Karpas-422 (cell line): ENCODE data around the gene MEX3D. TPM values are rescaled to one million over a fixed set of nuclear protein-coding genes. Genes with fewer than 3 reads are reported as not detected.

ENCODE experiments used
- DNase-seq: peaks from one replicate; pipeline ENCODE4 v3.0.0-alpha.2; 2015
- H2AFZ ChIP-seq: fragments of 200-600 bp; sonication (generic); 2 replicates; pipeline ENCODE4 v1.6.1; 2014; ENCODE audit warnings: antibody characterized with exemption, low read length, mixed read lengths
- H3K27ac ChIP-seq: fragments of 200-600 bp; sonication (generic); 2 replicates; pipeline ENCODE4 v1.5.1; 2014; ENCODE audit warnings: mild to moderate bottlenecking, low read length, moderate library complexity
- H3K27me3 ChIP-seq: fragments of 200-600 bp; sonication (generic); 2 replicates; pipeline ENCODE4 v1.6.1; 2014; ENCODE audit warnings: low read length, mixed read lengths
- H3K36me3 ChIP-seq: fragments of 200-600 bp; sonication (generic); 2 replicates; pipeline ENCODE4 v1.6.1; 2014; ENCODE audit warnings: low read length, mixed read lengths; ENCODE audit not compliant: insufficient read depth
- H3K4me1 ChIP-seq: fragments of 200-600 bp; sonication (generic); 2 replicates; pipeline ENCODE4 v1.6.1; 2014; ENCODE audit warnings: mild to moderate bottlenecking, low read length, mixed read lengths
- H3K4me2 ChIP-seq: fragments of 200-600 bp; sonication (generic); 2 replicates; pipeline ENCODE4 v1.6.1; 2014; ENCODE audit warnings: low read length, low read depth, mild to moderate bottlenecking; ENCODE audit not compliant: poor library complexity, severe bottlenecking
- H3K4me3 ChIP-seq: fragments of 200-600 bp; sonication (generic); 2 replicates; pipeline ENCODE4 v1.5.1; 2014; ENCODE audit warnings: mild to moderate bottlenecking, antibody characterized with exemption, low read length, mixed read lengths
- H3K79me2 ChIP-seq: fragments of 200-600 bp; sonication (generic); 2 replicates; pipeline ENCODE4 v1.6.1; 2014; ENCODE audit warnings: mild to moderate bottlenecking, low read length, mixed read lengths
- H3K9ac ChIP-seq: fragments of 200-600 bp; sonication (generic); 2 replicates; pipeline ENCODE4 v1.6.0; 2014; ENCODE audit warnings: low read length
- H3K9me2 ChIP-seq: fragments of 200-600 bp; sonication (generic), shearing (Covaris generic); replicated peaks from 2 replicates; pipeline ENCODE4 v1.6.0; 2014; ENCODE audit warnings: mild to moderate bottlenecking, low read length, moderate library complexity; ENCODE audit not compliant: insufficient read depth
- H3K9me3 ChIP-seq: fragments of 300-700, 200-600 bp; sonication (generic); 2 replicates; pipeline ENCODE4 v1.6.1; 2014; ENCODE audit warnings: low read length, mixed read lengths
- H4K20me1 ChIP-seq: fragments of 200-600 bp; sonication (generic); 2 replicates; pipeline ENCODE4 v1.6.1; 2014; ENCODE audit warnings: mild to moderate bottlenecking, antibody characterized with exemption, low read length, low read depth; ENCODE audit not compliant: insufficient read depth
- total RNA-seq: library from RNA; depleted of rRNA; stranded (reverse); fragments of >200 nt; shearing (Covaris generic); gene quantifications from 2 replicates; pipeline ENCODE4 v1.2.3, GENCODE V29; 2014; ENCODE audit warnings: low replicate concordance

Gene MEX3D
- total RNA-seq, 1 experiment from 2014 or later: 5.6 TPM

DNA sequence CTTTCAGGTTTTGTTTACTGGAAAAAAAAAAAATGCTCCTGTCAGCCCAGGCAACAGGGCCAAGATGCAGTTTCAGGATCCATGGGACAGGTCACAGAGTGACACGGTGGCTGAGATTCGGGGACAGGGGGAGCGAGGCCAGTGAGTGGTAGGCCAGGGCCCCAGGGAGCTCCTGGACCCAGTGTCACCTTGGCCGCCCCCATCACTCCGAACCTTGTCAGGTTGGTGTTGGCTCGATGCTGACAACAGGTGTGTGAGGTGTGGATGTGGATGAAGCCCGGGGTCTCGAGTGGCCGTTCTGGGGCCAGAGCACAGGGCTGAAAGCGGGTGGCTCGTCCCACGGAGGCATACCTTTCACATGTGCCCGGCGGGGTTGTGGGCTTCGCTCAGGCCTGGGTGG is 43.2 kb upstream of the MEX3D start:
- Histone ChIP-seq H3K9ac (no peak overlapping the region), H3K4me1 (peaks cover 6% of the 10 kb centered on the region), H3K9me3 (no peaks in the 10 kb centered on the region), H3K4me3 (no peak overlapping the region), H3K9me2 (no peaks in the 10 kb centered on the region), H3K27me3 (no peaks in the 10 kb centered on the region), H3K79me2 (peaks cover 4% of the 10 kb centered on the region), H2AFZ (no peak overlapping the region), H3K4me2 (no peak overlapping the region), H3K27ac (no peak overlapping the region), H3K36me3 (peaks cover 15% of the 10 kb centered on the region), H4K20me1 (no peaks in the 10 kb centered on the region; the same call in 1 of the 2 replicates)
- DNase-seq: no peak

DNA sequence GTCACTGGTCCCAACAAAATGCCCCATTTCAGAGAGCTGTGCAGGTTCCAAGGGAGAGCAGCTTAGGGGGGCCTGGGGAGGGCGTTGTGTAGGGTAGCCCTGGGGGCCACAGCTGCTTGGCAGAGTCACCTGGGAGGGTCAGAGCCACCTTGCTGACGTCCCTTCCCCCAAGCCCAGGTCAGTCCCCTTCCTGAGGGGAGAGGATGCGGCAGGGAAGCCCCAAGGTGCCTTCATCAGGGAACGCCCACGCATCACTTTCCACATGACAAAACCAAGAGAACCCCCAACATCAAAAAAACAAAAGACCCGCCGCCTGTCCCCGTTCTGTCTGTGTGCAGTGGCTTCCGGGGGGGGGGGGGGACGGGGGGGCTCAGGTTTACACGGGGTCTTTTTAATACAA is 42.5 kb upstream of the MEX3D start:
- Histone ChIP-seq H3K4me1 (peaks cover 13% of the 10 kb centered on the region), H3K27ac (no peak overlapping the region), H3K4me3 (no peak overlapping the region), H3K9me2 (no peaks in the 10 kb centered on the region), H2AFZ (no peak overlapping the region), H3K9ac (no peak overlapping the region), H3K79me2 (peaks cover under 1% of the 10 kb centered on the region; the same call in 1 of the 2 replicates), H4K20me1 (no peaks in the 10 kb centered on the region; the same call in 1 of the 2 replicates), H3K4me2 (no peak overlapping the region), H3K27me3 (no peaks in the 10 kb centered on the region), H3K9me3 (no peaks in the 10 kb centered on the region), H3K36me3 (peaks cover 11% of the 10 kb centered on the region)
- no peak for DNase-seq

DNA sequence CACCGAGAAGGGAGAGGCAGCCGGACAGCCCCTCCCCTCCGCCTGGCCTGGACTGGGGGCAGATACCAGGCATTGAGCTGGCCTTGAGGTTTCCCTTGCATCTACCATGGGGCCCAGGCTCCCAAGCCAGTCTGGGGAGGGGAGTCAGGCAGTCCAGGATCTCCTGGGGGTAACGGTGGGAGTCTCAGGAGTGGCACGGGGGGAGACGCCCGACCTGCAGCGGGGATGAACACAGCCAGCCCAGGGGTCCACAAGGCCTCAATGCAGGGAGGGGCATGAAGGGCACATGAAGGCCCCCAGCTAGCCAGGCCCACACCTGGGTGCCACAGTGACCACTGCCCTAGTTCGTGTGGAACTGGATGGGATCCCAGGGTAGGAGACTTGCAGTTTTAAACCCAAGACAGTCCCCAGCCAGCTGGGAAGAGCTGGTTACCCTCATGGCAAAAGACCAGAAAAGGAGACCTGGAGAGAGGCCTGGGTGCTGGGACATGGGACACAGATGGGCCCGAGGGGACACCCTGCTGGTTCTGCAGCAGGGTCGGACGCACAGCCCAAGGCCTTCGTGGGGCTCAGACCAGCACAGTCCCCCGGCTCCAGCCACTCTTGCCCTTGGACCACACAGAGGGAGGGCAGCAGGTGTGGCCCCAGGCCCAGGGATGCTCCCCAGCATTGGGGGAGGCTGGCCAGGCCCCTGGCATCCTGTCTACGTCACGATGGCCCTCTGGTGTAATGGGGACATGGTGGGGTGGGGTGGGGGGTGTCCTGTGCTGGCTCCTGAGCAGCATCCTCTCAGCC is 41.8 kb upstream of the MEX3D start:
- Histone ChIP-seq H3K79me2 (peaks cover 4% of the 10 kb centered on the region), H3K4me1 (peaks cover 14% of the 10 kb centered on the region), H3K36me3 (peaks cover 10% of the 10 kb centered on the region; the same call in 1 of the 2 replicates), H2AFZ (no peak overlapping the region), H4K20me1 (no peaks in the 10 kb centered on the region; the same call in 1 of the 2 replicates), H3K9ac (no peak overlapping the region), H3K27me3 (no peaks in the 10 kb centered on the region), H3K4me2 (no peak overlapping the region), H3K9me2 (no peaks in the 10 kb centered on the region), H3K27ac (no peak overlapping the region), H3K9me3 (no peaks in the 10 kb centered on the region), H3K4me3 (no peak overlapping the region)
- no peak for DNase-seq

DNA sequence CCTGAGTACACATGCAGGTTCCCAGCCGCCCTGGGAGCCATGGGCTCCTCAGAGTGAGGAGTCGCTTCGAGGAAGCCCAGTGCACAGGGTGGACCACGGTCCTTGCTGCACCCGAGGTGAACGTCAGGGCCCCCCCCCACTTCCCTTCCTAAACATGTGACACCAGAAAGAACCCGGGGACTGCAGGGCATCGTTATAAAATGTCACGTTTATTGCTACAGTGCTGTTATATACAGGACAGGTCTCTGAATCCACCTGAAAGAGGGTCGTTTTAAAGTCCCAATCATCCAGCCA is 40.9 kb upstream of the MEX3D start:
- H3K36me3 ChIP-seq: 0 out of 2 replicates have a peak, but pooled peaks cover 6% of the 10 kb centered on the region
- H3K9me2 ChIP-seq: no peaks in the 10 kb centered on the region
- no peak overlapping the region for H3K4me2 ChIP-seq
- H3K27ac ChIP-seq: no peak overlapping the region
- H2AFZ ChIP-seq: no peak overlapping the region
- peaks cover 17% of the 10 kb centered on the region for H3K4me1 ChIP-seq
- H3K4me3 ChIP-seq: no peak overlapping the region
- peak; percentile 49 for DNase-seq
- peaks cover 12% of the 10 kb centered on the region for H3K79me2 ChIP-seq
- H4K20me1 ChIP-seq: peaks cover under 1% of the 10 kb centered on the region; the same call in 1 of the 2 replicates
- no peaks in the 10 kb centered on the region for H3K27me3 ChIP-seq
- H3K9ac ChIP-seq: no peak overlapping the region
- no peaks in the 10 kb centered on the region for H3K9me3 ChIP-seq

DNA sequence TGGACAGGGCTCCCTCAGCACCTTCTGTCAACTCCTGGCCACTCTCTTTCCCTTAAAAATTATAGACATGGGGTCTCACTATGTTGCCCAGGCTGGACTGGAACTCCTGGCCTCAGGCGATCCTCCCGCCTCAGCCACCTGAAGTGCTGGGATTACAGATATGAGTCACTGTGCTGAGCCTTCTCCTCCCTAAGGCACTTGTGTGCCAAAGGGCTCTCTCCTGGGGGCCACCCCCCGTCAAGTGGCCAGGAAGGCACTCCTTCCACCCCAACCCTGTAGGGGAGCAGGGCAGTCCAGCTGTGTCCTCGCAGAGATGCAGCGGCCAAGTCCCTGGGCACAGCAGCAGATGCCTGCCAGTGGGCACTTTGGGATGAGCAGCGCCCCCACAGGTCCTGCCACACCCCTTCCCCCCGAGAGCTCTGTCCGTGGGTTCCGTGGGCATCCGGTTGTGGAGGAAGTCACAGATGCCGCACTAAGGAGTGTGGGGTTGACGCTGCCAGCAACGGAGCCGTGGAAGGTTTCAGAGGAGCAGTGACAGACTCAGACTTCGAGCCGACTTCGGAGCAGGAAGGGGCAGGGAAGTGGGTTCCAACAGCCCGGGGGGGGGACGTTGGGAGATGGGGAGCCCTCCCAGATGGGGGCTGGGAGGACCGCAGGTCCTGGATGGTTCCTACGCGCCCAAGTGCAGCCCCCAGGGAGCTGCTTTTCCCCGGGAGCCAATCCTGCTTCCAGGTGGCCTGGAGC is 40.4 kb upstream of the MEX3D start:
- Histone ChIP-seq H3K79me2 (peaks cover 17% of the 10 kb centered on the region), H3K9ac (no peak overlapping the region), H3K4me2 (no peak overlapping the region), H3K4me3 (no peak overlapping the region), H3K9me2 (no peaks in the 10 kb centered on the region), H3K27me3 (no peaks in the 10 kb centered on the region), H3K27ac (no peak overlapping the region), H4K20me1 (peaks cover 5% of the 10 kb centered on the region; the same call in 1 of the 2 replicates), H2AFZ (no peak overlapping the region), H3K4me1 (peaks cover 22% of the 10 kb centered on the region), H3K9me3 (no peaks in the 10 kb centered on the region), H3K36me3 (peaks cover 8% of the 10 kb centered on the region; the same call in 1 of the 2 replicates)
- DNase-seq: no peak

DNA sequence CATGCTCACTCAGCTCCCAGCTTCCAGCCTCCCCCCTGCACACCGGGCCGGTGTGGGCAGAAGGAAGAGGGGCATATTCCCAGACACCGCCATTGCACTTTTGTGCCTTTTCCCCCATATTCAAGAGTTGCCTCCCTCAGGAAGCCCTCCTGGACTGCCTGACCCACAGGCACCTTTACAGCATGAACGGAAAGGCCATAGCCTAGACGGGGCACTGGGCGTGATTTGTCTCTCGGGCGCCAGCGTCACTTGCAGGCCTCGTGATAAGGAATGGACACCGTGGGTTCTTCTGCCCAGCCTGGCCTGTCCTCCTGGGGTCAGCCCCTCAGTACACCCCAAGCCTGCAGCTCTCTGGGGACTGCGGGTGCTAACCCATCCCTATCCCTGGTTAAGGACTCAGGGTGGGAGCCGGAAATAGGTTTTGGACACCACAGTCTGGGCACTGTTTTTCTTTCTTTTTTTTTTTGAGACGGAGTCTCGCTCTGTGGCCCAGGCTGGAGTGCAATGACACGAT is 38.1 kb upstream of the MEX3D start:
- Histone ChIP-seq H3K4me2 (peak overlapping the region; percentile 82), H4K20me1 (0 out of 2 replicates have a peak, but pooled peaks cover 10% of the 10 kb centered on the region), H3K79me2 (peaks cover 38% of the 10 kb centered on the region), H3K36me3 (peaks cover 11% of the 10 kb centered on the region; the same call in 1 of the 2 replicates), H3K4me1 (peaks cover 23% of the 10 kb centered on the region), H2AFZ (peak overlapping the region; percentile 85; the same call in 1 of the 2 replicates), H3K9me2 (no peaks in the 10 kb centered on the region), H3K4me3 (peak overlapping the region; percentile 98), H3K9me3 (no peaks in the 10 kb centered on the region), H3K9ac (peak overlapping the region; percentile 72), H3K27ac (peak overlapping the region; percentile 82), H3K27me3 (no peaks in the 10 kb centered on the region)
- DNase-seq: no peak

DNA sequence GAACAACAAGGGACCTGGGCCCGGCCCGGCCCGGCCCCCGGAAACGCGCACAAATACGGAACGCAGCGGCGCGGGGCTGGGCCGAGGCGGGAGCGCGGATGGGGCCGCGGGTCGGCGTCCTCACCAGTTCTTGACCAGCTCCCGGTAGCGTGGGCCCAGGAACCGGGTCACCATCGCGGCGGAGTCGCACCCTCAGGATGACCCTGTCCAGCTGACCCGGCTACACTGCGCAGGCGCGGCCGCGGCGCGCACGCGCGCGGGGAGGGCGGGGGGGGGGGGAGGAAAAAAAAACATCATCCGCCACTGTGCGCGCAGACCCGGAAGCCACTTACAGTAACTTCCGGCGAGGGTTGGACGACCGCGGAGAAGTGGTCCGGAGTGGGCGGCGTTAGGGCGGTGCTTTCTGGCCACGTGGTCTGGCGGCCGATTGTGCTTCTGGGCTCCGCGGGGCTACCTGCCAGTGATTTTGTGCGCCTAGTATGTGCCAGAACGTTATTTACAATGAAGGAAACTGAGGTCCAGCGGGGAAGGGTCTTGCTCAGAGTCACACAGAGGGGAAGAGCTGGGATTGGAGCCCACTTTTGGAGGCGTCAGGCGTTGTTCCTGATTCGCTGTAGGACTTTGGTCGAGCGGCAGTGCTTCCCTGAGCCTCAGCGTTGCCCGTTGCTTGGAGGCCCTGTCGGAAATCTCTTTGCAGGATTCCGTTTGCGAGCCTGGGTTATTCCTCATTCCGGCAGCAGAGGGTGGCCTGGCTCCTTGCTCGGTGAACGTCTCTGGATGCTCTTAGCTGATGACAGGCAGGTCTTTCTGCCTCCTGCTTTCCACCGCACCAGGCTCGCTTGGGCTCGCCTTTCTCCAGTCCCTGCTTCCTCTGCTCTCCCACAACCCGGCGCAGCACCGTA is 37.4 kb upstream of the MEX3D start, which contains the start of gene UQCR11:
Gene UQCR11 (minus strand): TSS at position 227 of the 902 bp plus-strand sequence. CDS start 53 bp downstream, at position 174.
- Histone ChIP-seq H3K9ac (peak within 1 kb of the TSS; percentile 98), H2AFZ (peak within 1 kb of the TSS; percentile 85; the same call in 1 of the 2 replicates), H3K79me2 (peaks cover 44% of the 10 kb centered on the region), H3K36me3 (peaks cover 9% of the 10 kb centered on the region; the same call in 1 of the 2 replicates), H3K4me1 (peaks cover 23% of the 10 kb centered on the region), H3K27me3 (no peaks in the 10 kb centered on the region), H3K9me2 (no peaks in the 10 kb centered on the region), H3K4me3 (peak within 1 kb of the TSS; percentile 98), H4K20me1 (0 out of 2 replicates have a peak, but pooled peaks cover 10% of the 10 kb centered on the region), H3K9me3 (no peaks in the 10 kb centered on the region), H3K27ac (peak within 1 kb of the TSS; percentile 82), H3K4me2 (peak within 1 kb of the TSS; percentile 82)
- DNase-seq: peak; percentile 98
